Central memory CD8-positive, alpha-beta T cell (primary cell): ENCODE results near the gene MYO1F.
"Not testable (repeated sequence)": the region's sequence is repeated elsewhere in the genome, so short reads cannot be mapped to it uniquely, and the experiment has no call there.

Source experiments
- ATAC-seq: fragments of 150-1000 bp; cut with Tn5 transposase; replicated peaks from 2 replicates; pipeline ENCODE4 v1.10.0; 2022; ENCODE audit warnings: mild to moderate bottlenecking, moderate FRiP score, moderate number of reproducible peaks; ENCODE audit not compliant: poor library complexity, severe bottlenecking; ENCODE audit errors: extremely low read depth
- DNase-seq, 2 donors: peaks; one replicate each; pipeline ENCODE4 v3.0.0; 2021; ENCODE audit warnings: low spot score in 2 of 2
- H3K27ac Mint-ChIP-seq: one replicate; pipeline ENCODE4 v1.8.0; 2022; ENCODE audit warnings: low read depth, mild to moderate bottlenecking, moderate library complexity, mixed read lengths
- H3K27me3 Mint-ChIP-seq: one replicate; pipeline ENCODE4 v1.8.0; 2022; ENCODE audit warnings: mixed read lengths
- H3K36me3 Mint-ChIP-seq: one replicate; pipeline ENCODE4 v1.8.0; 2022; ENCODE audit warnings: mild to moderate bottlenecking, moderate library complexity, mixed read lengths; ENCODE audit not compliant: insufficient read depth
- H3K4me1 Mint-ChIP-seq: one replicate; pipeline ENCODE4 v1.8.0; 2022; ENCODE audit warnings: mixed read lengths
- H3K4me3 Mint-ChIP-seq: one replicate; pipeline ENCODE4 v1.8.0; 2022; ENCODE audit warnings: mild to moderate bottlenecking, moderate library complexity, mixed read lengths
- H3K9me3 Mint-ChIP-seq: one replicate; pipeline ENCODE4 v1.8.0; 2022; ENCODE audit warnings: mixed read lengths

MYO1F gene

DNA sequence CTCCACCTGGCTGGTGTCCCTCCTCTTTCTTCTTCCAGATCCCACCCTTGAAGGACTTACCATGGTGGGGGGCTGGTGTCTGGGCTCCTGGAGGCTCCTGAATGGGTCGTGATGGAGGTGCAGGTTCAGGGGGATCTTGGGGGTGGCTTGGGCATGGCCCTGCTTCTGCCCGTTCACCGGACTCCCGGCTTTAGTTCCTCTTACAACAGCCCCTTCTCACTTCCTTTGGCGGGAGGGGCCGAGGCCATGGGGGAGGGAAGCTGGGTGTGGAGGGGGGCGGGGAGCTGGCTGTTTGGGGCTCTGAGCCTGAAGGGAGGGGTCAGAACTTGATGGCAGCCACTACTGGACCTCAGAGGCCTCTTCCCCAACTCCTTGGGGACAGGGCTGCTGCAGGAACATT lies at the start of gene MYO1F:
Gene MYO1F (minus strand): TSS at position 196 of the 400 bp plus-strand sequence. CDS start 133 bp downstream, at position 63.
- Mint-ChIP-seq H3K9me3 (no peaks in the 10 kb centered on the region), H3K27ac (peak within 1 kb of the TSS; percentile 76), H3K4me3 (peak within 1 kb of the TSS; percentile 81), H3K36me3 (peaks cover 33% of the 10 kb centered on the region), H3K27me3 (no peaks in the 10 kb centered on the region), H3K4me1 (peaks cover 68% of the 10 kb centered on the region)
- ATAC-seq: no peak
- DNase-seq: no peak

- H3K27ac Mint-ChIP-seq: no peak overlapping the region
- H3K4me1 Mint-ChIP-seq: no peaks in the 10 kb centered on the region
- peaks cover 17% of the 10 kb centered on the region for H3K27me3 Mint-ChIP-seq
- DNase-seq (no peak), ATAC-seq (no peak)
- H3K9me3 Mint-ChIP-seq: no peaks in the 10 kb centered on the region
- no peaks in the 10 kb centered on the region for H3K36me3 Mint-ChIP-seq
- no peak overlapping the region for H3K4me3 Mint-ChIP-seq
Measured at GRCh38 chr19:8626842-8627241, 49.6 kb upstream of the MYO1F start.

DNA sequence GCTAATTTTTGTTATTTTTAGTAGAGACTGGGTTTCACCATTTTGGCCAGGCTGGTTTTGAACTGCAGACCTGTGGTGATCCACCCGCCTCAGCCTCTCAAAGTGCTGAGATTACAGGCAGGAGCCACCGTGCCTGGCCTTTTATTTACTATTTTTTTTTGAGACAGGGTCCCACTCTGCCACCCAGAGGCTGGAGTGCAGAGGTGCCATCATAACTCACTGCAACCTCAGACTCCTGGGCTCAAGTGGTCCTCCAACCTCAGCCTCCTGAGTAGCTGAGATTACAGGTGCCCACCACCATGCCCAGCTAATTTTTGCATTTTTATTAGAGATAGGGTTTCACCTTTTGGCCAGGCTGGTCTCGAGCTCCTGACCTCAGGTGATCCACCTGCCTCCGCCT lies 45.6 kb upstream of the MYO1F start:
- H3K27me3 Mint-ChIP-seq: peaks cover 23% of the 10 kb centered on the region
- not testable (repeated sequence) for H3K27ac Mint-ChIP-seq, H3K9me3 Mint-ChIP-seq, H3K36me3 Mint-ChIP-seq, H3K4me3 Mint-ChIP-seq, ATAC-seq, DNase-seq, H3K4me1 Mint-ChIP-seq

GRCh38 chr19:8618751-8619150 lies 41.5 kb upstream of the MYO1F start:
- no peaks in the 10 kb centered on the region for H3K36me3 Mint-ChIP-seq
- DNase-seq (no peak), ATAC-seq (no peak)
- no peak overlapping the region for H3K27ac Mint-ChIP-seq
- H3K27me3 Mint-ChIP-seq: peaks cover 15% of the 10 kb centered on the region
- H3K9me3 Mint-ChIP-seq: no peaks in the 10 kb centered on the region
- H3K4me3 Mint-ChIP-seq: no peak overlapping the region
- H3K4me1 Mint-ChIP-seq: peaks cover 12% of the 10 kb centered on the region

DNA sequence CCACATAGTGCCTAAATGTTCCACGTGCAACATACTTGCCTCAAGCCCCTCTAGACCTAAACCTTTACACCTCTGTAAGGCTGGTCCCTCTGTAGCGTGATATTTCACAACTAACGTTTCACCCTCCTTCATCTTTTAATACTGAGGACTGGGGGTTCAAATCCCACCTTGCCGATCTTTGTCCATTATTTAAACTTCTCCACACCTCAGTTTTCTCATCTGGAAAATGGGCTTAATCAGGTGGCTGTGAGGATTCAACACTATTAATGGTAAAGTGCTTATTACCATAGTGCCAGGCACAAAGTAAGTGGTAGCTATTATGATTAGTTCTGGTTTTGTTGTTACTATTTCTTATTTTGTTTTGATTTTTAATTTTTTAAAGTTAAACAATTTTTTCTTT lies 40.7 kb upstream of the MYO1F start:
- Mint-ChIP-seq H3K4me1 (peaks cover 12% of the 10 kb centered on the region), H3K27ac (no peak overlapping the region), H3K27me3 (peaks cover 15% of the 10 kb centered on the region), H3K36me3 (no peaks in the 10 kb centered on the region), H3K4me3 (no peak overlapping the region), H3K9me3 (no peaks in the 10 kb centered on the region)
- DNase-seq: no peak
- ATAC-seq: no peak

DNA sequence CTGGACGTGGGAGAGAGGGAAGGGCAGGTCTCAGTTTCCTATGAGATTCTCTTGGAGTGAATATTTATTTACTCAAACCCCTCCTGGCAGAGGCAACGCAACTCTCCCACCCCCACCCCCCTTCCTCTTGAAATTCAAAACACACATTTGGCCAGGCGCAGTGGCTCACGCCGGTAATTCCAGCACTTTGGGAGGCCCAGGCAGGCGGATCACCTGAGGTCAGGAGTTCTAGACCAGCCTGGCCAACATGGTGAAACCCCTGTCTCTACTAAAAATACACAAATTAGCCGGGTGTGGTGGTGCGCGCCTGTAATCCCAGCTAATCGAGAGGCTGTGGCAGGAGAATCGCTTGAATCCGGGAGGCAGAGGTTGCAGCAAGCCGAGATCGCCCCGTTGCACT lies 40.1 kb upstream of the MYO1F start:
- Mint-ChIP-seq H3K27me3 (peaks cover 15% of the 10 kb centered on the region), H3K4me1 (peaks cover 18% of the 10 kb centered on the region)
- not testable (repeated sequence) for H3K4me3 Mint-ChIP-seq, H3K27ac Mint-ChIP-seq, ATAC-seq, H3K36me3 Mint-ChIP-seq, DNase-seq, H3K9me3 Mint-ChIP-seq

GRCh38 chr19:8616861-8617260 lies 39.6 kb upstream of the MYO1F start:
- Mint-ChIP-seq H3K4me1 (peaks cover 23% of the 10 kb centered on the region), H3K4me3 (no peak overlapping the region), H3K9me3 (no peaks in the 10 kb centered on the region), H3K27ac (no peak overlapping the region), H3K36me3 (no peaks in the 10 kb centered on the region), H3K27me3 (peaks cover 15% of the 10 kb centered on the region)
- ATAC-seq (no peak), DNase-seq (no peak)

DNA sequence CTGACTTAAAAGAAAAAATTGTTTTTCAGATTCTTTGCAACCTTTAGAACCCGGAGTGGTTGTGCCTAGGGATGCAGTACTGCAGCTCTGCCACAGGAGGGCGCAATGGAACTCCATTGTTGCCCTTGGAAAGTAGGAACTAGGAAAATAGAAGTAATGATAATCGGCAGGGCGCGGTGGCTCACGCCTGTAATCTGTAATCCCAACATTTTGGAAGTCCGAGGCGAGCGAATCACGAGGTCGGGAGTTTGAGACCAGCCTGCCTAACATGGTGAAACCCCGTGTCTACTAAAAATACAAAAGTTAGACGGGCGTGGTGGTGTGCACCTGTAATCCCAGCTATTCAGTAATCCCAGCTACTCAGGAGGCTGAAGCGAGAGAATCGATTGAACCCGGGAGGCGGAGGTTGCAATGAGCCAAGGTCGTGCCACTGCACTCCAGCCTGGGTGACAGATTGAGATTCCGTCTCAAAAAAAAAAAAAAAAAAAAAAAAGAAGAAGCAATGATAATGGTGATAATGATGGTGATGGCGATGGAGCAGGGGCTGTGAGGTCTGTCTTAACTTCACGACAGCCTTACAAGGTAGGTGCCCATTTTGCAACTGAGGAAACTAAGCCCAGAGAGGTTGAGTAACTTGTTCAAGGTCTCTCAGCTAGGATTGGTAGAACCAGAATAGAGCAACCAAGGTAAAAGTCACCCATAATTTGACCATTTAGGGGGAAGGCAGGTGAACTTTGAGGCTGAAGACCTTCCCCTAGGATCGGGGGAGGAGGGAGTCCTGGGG lies 38.8 kb upstream of the MYO1F start:
- DNase-seq (peak; percentile 37 to 51), ATAC-seq (no peak)
- no peak overlapping the region for H3K27ac Mint-ChIP-seq
- no peaks in the 10 kb centered on the region for H3K9me3 Mint-ChIP-seq
- H3K4me1 Mint-ChIP-seq: peaks cover 23% of the 10 kb centered on the region
- no peak overlapping the region for H3K4me3 Mint-ChIP-seq
- H3K36me3 Mint-ChIP-seq: no peaks in the 10 kb centered on the region
- H3K27me3 Mint-ChIP-seq: peaks cover 13% of the 10 kb centered on the region

- peaks cover 26% of the 10 kb centered on the region for H3K4me1 Mint-ChIP-seq
- DNase-seq (no peak), ATAC-seq (no peak)
- H3K27ac Mint-ChIP-seq: no peak overlapping the region
- no peaks in the 10 kb centered on the region for H3K9me3 Mint-ChIP-seq
- H3K36me3 Mint-ChIP-seq: peaks cover 2% of the 10 kb centered on the region
- H3K4me3 Mint-ChIP-seq: no peak overlapping the region
- peaks cover 3% of the 10 kb centered on the region for H3K27me3 Mint-ChIP-seq
Measured at GRCh38 chr19:8615024-8615423, 37.8 kb upstream of the MYO1F start.

DNA sequence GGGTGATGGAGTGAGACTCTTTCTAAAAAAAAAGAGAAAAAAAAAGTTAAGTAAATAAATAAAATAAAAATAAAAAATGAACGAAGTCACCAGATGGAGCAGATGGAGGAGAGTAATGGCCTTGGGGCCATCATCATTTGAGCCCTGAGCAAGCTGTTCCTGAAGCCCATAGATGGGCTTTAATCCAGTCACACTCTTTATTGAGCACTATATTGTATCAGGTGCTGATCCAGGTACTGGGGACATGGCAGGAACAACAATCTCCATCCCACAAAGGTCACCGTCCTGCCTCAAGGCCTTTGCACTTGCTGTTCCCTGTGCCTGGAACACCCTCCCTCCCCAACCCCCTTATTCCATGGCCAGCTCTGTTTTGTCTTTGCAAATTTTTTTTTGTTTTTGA lies 37.2 kb upstream of the MYO1F start:
- Mint-ChIP-seq H3K27me3 (no peaks in the 10 kb centered on the region), H3K9me3 (no peaks in the 10 kb centered on the region), H3K4me3 (no peak overlapping the region), H3K4me1 (peaks cover 32% of the 10 kb centered on the region), H3K27ac (no peak overlapping the region), H3K36me3 (peaks cover 2% of the 10 kb centered on the region)
- ATAC-seq (no peak), DNase-seq (no peak)

- peaks cover 47% of the 10 kb centered on the region for H3K4me1 Mint-ChIP-seq
- H3K27me3 Mint-ChIP-seq: no peaks in the 10 kb centered on the region
- DNase-seq (no peak), ATAC-seq (peak; percentile 21)
- H3K4me3 Mint-ChIP-seq: peak overlapping the region; percentile 73
- peaks cover 2% of the 10 kb centered on the region for H3K36me3 Mint-ChIP-seq
- H3K27ac Mint-ChIP-seq: peak overlapping the region; percentile 52
- no peaks in the 10 kb centered on the region for H3K9me3 Mint-ChIP-seq
Measured at GRCh38 chr19:8612807-8613171, 35.5 kb upstream of the MYO1F start.

GRCh38 chr19:8611877-8612806 lies 34.9 kb upstream of the MYO1F start:
- Mint-ChIP-seq H3K27me3 (no peaks in the 10 kb centered on the region), H3K4me1 (peaks cover 47% of the 10 kb centered on the region), H3K9me3 (no peaks in the 10 kb centered on the region), H3K4me3 (peak overlapping the region; percentile 73), H3K27ac (peak overlapping the region; percentile 52), H3K36me3 (peaks cover 2% of the 10 kb centered on the region)
- ATAC-seq (peak; percentile 23), DNase-seq (no peak)
